Mucosa of stomach (tissue), 1 donor: ENCODE results near the gene UNC13B.
"Not testable (repeated sequence)": the region's sequence is repeated elsewhere in the genome, so short reads cannot be mapped to it uniquely, and the experiment has no call there.

Experiments used
- H3K27me3 ChIP-seq: one replicate; pipeline ENCODE4 v1.7.0; 2013; ENCODE audit warnings: mild to moderate bottlenecking, low read length; ENCODE audit not compliant: control insufficient read depth, insufficient read depth
- H3K36me3 ChIP-seq: one replicate; pipeline ENCODE4 v1.7.0; 2013; ENCODE audit warnings: low read length; ENCODE audit not compliant: control insufficient read depth, insufficient read depth
- H3K4me1 ChIP-seq: one replicate; pipeline ENCODE4 v1.7.0; 2013; ENCODE audit warnings: mild to moderate bottlenecking, low read length; ENCODE audit not compliant: control insufficient read depth, insufficient read depth
- H3K4me3 ChIP-seq: one replicate; pipeline ENCODE4 v1.7.0; 2013; ENCODE audit warnings: low read length
- H3K9ac ChIP-seq: one replicate; pipeline ENCODE4 v1.7.0; 2013; ENCODE audit warnings: mild to moderate bottlenecking, low read length, moderate library complexity
- H3K9me3 ChIP-seq: one replicate; pipeline ENCODE4 v1.7.0; 2013; ENCODE audit warnings: mild to moderate bottlenecking, low read length, moderate library complexity; ENCODE audit not compliant: control insufficient read depth
- donor health status: Pancreatic carcinoma.

Gene UNC13B

DNA sequence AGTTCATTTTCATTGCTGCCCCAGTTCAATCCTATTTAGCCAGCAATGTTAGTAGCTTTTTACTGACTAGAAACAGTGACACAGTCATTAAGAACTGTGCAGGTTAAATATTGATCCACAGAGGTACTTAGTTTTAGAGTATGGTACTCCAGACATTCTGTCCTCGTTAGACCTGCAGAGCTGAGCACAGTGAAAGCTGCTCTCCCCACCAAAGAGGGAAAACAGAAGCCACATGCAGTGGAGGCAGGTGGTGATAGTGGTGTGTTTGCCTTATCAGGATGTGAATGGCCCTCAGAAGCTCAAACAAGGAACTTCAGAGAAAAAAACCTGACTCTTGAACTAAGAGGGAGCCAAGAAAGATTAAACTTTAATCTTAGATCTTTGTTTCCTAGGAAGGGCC, 75.5 kb downstream of the UNC13B start:
- Histone ChIP-seq H3K9ac (no peak overlapping the region), H3K36me3 (no peaks in the 10 kb centered on the region), H3K27me3 (no peaks in the 10 kb centered on the region), H3K9me3 (no peaks in the 10 kb centered on the region), H3K4me1 (peaks cover 16% of the 10 kb centered on the region), H3K4me3 (no peak overlapping the region)

DNA sequence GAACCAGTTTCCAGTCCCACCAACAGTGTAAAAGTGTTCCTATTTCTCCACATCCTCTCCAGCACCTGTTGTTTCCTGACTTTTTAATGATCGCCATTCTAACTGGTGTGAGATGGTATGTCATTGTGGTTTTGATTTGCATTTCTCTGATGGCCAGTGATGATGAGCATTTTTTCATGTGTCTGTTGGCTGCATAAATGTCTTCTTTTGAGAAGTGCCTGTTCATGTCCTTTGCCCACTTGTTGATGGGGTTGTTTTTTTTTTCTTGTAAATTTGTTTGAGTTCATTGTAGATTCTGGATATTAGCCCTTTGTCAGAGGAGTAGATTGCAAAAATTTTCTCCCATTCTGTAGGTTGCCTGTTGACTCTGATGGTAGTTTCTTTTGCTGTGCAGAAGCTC, 84.1 kb downstream of the UNC13B start:
- not testable (repeated sequence) for H3K9me3 ChIP-seq, H3K36me3 ChIP-seq, H3K4me1 ChIP-seq, H3K9ac ChIP-seq, H3K4me3 ChIP-seq, H3K27me3 ChIP-seq

DNA sequence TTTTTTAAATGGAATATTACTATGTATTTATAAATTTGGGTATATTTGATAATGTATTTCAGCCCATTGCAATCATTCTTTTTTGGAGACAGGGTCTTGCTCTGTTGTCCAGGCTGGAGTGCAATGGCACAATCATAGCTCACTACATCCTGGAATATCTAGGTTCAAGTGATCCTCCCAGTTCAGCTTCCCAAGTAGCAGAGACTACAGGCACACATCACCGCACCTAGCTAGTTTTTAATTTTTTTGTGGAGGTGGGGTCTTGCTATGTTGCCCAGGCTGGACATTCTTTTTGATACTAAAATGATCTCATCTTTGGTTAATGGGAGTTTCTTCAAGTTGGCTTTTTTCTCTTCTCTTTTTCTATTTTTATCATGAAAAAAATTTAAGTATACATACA, 91.3 kb downstream of the UNC13B start:
- no peaks in the 10 kb centered on the region for H3K27me3 ChIP-seq
- H3K9me3 ChIP-seq = no peaks in the 10 kb centered on the region
- no peak overlapping the region for H3K4me3 ChIP-seq

DNA sequence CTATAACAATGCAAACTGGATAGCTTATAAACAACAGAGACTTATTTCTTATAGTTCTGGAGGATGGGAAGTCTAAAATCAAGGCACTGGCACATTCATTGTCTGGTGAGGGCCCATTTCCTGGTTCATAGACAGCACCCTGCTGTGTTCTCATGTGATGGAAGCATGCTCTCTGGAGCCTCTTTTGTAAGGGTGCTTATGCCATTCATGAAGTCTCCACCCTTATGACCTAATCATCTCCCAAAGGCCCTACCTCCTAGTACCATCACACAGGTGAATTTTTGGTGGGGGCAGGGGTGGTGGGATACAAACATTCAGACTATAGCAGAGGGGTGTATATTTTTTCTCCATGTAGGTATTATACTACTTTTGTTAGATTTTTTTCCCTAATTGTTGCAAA, 92.4 kb downstream of the UNC13B start:
- no peak overlapping the region for H3K4me3 ChIP-seq
- H3K36me3 ChIP-seq = no peaks in the 10 kb centered on the region
- H3K4me1 ChIP-seq = peaks cover 11% of the 10 kb centered on the region
- H3K27me3 ChIP-seq = no peaks in the 10 kb centered on the region
- no peaks in the 10 kb centered on the region for H3K9me3 ChIP-seq
- no peak overlapping the region for H3K9ac ChIP-seq

More for the DNA sequence above, 91.3 kb downstream of the UNC13B start:
- Histone ChIP-seq H3K4me1 (peaks cover under 1% of the 10 kb centered on the region), H3K9ac (no peak overlapping the region), H3K36me3 (no peaks in the 10 kb centered on the region)

DNA sequence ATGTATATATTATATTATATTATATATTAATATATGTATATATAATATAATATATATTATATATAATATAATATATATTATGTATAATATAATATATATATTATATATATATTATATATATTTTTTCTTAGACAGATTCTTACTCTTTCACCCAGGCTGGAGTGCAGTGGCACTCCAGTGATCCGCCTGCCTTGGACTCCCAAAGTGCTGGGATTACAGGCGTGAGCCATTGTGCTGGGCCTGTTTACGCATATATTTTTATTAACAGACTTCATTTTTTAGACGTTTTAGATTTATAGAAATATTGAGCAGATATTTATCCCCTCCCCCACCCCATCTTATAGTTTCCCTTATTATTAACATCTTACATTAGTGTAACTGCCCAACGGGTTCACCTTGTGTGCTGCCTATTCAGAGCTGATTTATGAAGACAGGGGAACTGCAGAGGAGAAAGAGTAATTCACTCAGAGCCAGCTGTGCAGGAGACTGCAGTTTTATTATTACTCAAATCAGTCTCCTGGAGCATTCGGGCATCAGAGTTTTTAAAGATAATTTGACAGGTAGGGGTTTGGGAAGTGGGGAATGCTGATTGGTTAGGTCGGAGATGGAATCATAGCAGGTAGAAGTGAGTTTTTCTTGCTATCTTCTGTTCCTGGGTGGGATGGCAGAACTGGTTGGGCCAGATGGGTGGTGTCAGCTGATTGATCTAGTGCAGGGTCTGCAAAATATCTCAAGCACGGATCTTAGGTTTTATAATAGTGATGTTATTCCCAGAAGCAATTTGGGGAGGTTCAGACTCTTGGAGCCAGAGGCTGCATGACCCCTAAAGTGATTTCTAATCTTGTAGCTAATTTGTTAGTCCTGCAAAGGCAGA, 93.4 kb downstream of the UNC13B start:
- Histone ChIP-seq H3K4me3 (no peak overlapping the region), H3K9me3 (no peaks in the 10 kb centered on the region), H3K27me3 (no peaks in the 10 kb centered on the region)

DNA sequence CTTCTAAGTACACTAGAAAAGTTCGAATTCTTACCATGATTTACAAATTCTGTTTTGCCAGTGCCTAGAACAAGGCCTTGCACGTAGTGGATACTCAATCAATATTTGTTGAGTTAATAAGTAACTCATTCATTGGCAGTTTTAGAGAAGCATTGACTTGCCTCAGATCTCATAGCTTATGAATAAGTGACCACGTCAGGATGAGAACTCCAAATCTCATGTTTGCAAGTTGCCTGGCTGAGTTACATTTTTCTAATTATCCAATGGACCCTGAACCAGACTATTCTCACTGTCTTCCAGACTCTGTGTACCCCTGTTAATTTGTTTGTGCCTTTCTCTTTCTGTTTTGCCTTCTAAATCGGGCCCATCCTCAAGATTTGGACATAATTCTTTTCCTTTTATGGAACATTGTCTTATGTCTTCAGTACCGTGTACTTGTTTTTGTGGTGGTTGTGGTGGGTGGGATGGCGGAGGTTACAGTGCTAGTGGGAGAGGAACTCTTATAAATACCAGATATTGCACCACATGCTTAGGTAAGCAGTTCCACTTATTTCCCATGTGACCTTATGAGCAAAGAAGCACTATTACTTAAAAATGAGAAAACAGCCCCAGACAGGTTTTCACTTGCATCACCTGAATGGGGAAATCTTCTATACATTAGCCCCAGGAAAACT, 96.3 kb downstream of the UNC13B start:
- Histone ChIP-seq H3K36me3 (no peaks in the 10 kb centered on the region), H3K9ac (peak overlapping the region; percentile 8), H3K4me1 (peaks cover 11% of the 10 kb centered on the region)

More for the DNA sequence above, 93.4 kb downstream of the UNC13B start:
- H3K4me1 ChIP-seq = peaks cover 11% of the 10 kb centered on the region
- no peak overlapping the region for H3K9ac ChIP-seq
- no peaks in the 10 kb centered on the region for H3K36me3 ChIP-seq

DNA sequence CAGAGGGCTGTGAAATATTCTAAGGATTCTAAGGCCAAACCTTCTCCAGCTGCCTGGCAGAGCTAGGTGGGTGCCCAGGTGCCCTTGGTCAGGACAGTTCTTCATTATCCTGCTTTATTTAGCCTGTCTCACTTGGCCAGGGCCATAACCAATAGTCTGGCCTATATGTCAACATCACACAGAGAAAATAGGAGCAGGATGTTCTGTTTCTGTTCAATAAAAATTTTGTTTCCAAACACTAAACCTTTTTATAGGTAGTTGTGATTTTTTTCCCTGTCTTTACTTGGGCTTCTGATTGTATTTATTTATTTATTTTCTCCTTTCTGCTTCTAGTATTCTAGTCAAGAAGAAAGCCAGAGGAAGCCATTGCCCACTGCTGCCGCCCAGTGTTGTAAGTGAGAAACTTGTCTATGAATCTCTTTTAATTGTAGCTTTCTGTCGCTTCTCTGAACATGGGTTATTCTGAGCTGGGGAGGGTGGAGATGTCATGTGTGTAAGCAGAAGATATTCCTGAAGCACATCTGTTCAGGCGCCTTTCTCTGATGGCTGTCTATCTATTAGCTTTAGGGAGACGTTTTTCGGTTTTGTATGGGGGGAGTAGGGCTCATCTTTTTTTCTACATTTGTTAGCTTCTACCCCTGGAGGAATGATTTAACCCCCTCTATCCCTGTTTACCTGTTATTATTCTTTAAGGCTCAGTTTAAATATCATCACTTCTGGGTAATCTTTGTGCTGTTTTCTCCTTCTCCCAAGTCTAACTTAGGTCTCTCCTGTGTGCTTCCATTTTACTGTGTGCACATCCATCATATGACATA, 97.1 kb downstream of the UNC13B start:
- Histone ChIP-seq H3K9ac (peak overlapping the region; percentile 20), H3K4me3 (peak overlapping the region; percentile 7), H3K27me3 (no peaks in the 10 kb centered on the region), H3K36me3 (no peaks in the 10 kb centered on the region), H3K4me1 (peaks cover 11% of the 10 kb centered on the region), H3K9me3 (no peaks in the 10 kb centered on the region)

More for the DNA sequence above, 96.3 kb downstream of the UNC13B start:
- no peaks in the 10 kb centered on the region for H3K27me3 ChIP-seq
- H3K9me3 ChIP-seq = no peaks in the 10 kb centered on the region
- H3K4me3 ChIP-seq = peak overlapping the region; percentile 7

DNA sequence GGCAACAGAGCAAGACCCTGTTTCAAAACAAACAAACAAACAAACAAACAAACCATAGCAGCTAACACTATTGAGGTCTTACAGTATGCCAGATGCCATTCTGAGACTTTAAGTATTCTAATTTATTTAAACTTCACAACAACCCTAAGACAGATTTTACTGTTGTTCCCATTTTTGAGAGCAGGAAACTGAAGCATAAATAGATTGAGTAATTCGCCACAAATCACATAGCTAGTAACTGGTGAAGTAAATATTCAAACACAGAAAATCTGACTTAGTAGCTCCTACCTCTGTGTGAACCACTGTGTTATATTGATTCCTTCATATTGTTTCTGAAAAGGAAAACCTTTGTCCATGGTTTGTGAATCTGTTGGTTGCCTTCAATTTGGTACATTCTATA, 98.4 kb downstream of the UNC13B start:
- no peak overlapping the region for H3K4me3 ChIP-seq
- no peaks in the 10 kb centered on the region for H3K27me3 ChIP-seq
- no peaks in the 10 kb centered on the region for H3K36me3 ChIP-seq
- no peaks in the 10 kb centered on the region for H3K9me3 ChIP-seq
- no peak overlapping the region for H3K9ac ChIP-seq
- H3K4me1 ChIP-seq = peaks cover 11% of the 10 kb centered on the region

DNA sequence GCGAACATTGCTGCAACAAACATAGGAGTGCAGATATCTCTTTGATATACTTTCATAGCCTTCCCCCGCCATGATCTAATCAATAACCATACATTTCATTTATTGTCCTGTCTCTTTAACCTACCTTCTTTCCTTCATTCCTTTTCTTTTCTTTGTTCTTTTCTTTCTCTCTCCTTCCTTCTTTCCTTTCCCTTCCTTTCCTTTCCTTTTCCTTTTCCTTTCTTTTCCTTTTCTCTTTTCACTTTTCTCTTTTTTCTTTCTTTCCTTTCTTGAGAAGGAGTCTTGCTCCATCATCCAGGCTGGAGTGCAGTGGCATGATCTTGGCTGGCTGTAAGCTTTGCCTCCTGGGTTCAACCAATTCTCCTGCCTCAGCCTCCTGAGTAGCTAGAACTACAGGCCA, 100.3 kb downstream of the UNC13B start:
- H3K4me1 ChIP-seq = peaks cover 11% of the 10 kb centered on the region
- H3K9me3 ChIP-seq = no peaks in the 10 kb centered on the region
- no peak overlapping the region for H3K9ac ChIP-seq
- no peaks in the 10 kb centered on the region for H3K27me3 ChIP-seq
- H3K36me3 ChIP-seq = no peaks in the 10 kb centered on the region
- H3K4me3 ChIP-seq = no peak overlapping the region

DNA sequence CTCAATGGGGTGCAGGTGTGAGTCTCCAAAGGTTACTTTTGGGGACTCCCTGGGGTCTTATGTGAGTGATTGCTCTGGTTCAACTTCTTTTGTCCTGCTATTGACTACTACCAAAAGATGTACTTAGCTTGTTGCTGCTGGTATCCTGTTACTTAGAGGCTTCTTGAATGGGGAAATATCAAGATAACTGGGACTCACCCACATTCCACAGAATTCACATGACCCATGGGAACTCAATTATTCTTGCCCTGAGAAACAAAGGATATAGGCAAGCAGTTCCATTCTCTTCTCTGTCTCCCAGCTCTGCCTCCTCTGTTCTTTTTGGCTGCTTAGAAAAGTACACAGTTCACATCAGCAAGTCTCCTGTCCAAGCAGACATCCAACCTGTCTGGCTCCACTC, 105.9 kb downstream of the UNC13B start:
- H3K27me3 ChIP-seq = no peaks in the 10 kb centered on the region
- H3K9ac ChIP-seq = no peak overlapping the region
- H3K4me1 ChIP-seq = no peaks in the 10 kb centered on the region
- no peaks in the 10 kb centered on the region for H3K36me3 ChIP-seq
- H3K9me3 ChIP-seq = no peaks in the 10 kb centered on the region
- H3K4me3 ChIP-seq = no peak overlapping the region

DNA sequence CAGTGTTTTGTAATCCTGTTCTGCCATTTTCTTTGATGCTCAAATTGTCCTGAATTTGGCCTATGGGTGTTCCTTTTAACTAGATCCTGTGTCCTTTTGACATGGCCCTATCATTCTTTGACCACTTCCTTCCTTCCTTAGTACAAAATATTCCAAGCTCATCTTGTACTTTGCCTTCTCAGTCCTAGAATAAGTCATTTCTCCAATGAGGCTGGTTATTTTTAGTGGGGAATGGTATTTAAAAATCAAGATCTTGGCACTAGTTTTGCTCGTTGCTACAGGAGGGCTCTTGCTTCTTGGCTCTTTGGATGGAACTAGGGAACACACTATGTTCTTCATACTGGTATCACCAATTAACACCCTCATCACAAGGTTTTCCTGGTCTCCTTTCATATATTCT, 108.1 kb downstream of the UNC13B start:
- H3K9me3 ChIP-seq = no peaks in the 10 kb centered on the region
- no peak overlapping the region for H3K9ac ChIP-seq
- no peaks in the 10 kb centered on the region for H3K36me3 ChIP-seq
- H3K4me3 ChIP-seq = no peak overlapping the region
- no peaks in the 10 kb centered on the region for H3K4me1 ChIP-seq
- H3K27me3 ChIP-seq = no peaks in the 10 kb centered on the region

DNA sequence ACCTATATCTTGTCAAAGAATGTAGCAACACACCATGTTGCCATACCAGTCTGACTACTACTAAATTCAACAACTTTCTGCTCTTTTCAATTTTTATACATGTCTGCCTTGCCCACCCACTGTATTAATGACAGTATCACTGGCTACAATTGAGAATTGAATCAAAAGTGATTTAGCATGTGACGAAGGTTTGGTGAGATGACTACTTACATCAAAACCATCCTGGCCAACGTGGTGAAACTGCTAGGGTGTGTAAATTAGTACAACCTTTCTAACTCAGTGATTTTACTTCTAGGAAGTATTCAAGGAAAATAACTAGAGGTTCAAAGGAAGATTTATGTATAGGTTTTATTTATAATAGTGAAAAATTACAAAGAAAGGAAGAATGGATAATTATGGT, 109.8 kb downstream of the UNC13B start:
- Histone ChIP-seq H3K4me3 (no peak overlapping the region), H3K36me3 (no peaks in the 10 kb centered on the region), H3K9me3 (no peaks in the 10 kb centered on the region), H3K9ac (no peak overlapping the region), H3K27me3 (no peaks in the 10 kb centered on the region), H3K4me1 (no peaks in the 10 kb centered on the region)
